ENCODE data around the gene ZNF664.

Gene ZNF664

DNA sequence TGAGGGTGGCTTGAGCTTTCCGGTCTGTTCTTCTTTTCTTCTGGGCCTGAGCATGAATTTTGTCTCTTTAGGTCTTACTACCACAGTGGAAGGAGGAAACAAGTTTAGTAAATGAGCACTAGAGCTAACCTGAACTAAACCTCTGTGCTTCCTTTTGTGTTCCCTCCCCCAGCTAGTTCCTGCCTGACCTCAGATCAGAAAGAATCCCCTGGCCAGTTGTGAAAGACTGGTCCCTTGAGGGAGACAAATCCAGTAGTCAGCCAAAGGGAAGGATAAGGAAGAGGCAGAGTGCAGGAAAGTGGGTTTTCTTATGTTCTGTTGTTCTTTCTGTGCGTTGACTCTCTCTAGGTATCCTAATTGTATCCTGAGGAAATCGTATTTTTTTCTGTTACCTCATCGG lies 17.5 kb downstream of the ZNF664 start:
- no peak for DNase-seq (ENCODE audit: low spot score)

DNA sequence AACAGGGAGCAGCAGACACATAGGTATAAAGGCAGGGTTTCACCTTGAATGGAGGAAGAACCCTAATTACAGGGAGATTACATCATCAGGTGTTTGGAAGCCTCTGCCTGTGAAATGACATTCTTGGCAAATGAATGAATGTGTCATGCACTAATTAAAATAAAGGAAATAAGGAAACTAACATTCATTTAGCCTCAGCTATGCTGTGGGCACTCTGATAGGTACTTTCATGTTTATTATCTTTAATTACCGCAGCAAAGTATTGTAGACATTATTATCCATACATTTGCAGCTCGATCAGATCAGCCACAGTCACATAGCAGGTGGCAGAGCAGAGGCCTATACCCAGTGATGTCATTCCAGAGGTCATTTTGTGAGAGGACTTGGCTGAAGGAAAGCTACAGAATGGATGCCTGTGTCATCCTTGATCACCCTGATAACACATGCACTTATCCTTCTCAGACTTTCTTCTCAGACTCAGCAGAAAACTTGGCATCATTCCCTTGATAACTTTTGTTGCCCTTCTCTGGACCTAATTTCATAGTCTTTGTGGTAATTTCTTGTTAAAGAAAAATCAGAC lies 18.4 kb downstream of the ZNF664 start:
- DNase-seq (ENCODE audit: low spot score), result no peak

GRCh38 chr12:123992118-123992825 lies 19.3 kb downstream of the ZNF664 start:
- DNase-seq (ENCODE audit: low spot score), result no peak

GRCh38 chr12:123995023-123995748 lies 22.2 kb downstream of the ZNF664 start:
- no peak for DNase-seq (ENCODE audit: low spot score)

- DNase-seq (ENCODE audit: low spot score), result peak; percentile 31
Measured at GRCh38 chr12:123996581-123996980, 23.6 kb downstream of the ZNF664 start.

DNA sequence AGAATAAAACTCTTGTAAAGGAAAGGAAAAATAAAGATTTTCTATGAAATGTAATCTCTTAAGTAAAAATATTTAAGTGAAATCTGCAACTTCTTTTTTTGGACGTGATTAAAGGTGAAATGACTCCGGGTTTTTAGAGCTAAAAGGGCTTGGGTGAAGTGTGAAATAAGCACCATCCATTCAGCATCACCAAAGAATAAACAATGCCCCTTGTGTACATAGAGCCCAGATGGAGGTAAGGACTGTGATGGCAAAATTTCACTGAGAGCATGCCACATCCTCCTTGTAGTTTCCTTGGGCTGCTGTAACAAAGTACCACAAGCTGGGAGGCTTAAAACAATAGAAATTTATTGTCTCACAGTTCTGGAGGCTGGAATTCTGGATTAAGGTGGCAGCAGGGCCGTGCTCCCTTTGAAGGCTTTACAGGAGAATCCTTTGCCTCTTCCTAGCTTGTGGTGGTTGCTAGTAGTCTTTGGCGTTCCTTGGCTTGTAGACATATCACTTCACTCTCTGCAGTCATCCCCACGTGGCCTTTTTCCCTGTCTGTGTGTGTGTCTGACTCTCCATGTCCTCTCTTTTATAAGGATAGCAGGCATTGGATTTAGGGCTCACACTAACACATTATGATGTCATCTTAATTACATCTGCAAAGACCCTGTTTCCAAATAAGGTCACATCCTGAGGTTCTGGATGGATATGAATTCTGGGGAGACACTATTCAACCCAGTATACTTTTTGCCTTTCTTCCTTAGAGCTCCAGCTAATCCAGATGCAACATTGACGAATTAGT lies 24.2 kb downstream of the ZNF664 start:
- no peak for DNase-seq (ENCODE audit: low spot score)

- DNase-seq (ENCODE audit: low spot score), result no peak
Measured at GRCh38 chr12:123997908-123998307, 24.9 kb downstream of the ZNF664 start.

DNA sequence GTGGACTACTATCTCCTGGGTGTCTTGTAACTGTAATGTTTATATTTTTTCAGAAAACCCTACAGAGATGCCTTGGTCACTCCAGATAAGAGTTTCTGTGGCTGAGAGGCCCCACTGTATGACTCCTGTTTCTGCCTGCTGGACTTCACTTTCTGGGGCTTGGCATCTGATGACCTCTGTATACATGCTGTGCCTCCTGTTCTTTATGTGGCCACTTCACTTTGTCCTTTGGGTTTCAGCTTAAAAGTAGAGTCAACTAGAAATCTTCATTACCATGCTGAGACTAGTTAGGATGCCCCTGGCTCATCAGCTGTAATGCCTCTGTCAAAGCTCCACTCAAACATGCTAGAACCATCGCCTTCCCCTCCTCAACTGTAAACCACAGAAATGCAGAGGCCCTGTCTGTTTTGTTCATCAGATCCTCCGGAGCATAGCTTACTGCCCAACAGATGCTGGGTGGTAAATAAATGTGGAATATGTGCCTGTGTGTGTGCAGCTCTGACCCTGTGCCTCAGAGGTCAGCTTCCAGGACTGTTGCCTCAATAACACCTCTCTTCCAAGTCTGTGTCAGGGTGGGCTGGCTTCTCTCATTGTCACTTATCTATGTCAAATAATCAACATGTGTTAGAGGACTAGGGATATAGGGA lies 25.5 kb downstream of the ZNF664 start:
- no peak for DNase-seq (ENCODE audit: low spot score)

- DNase-seq (ENCODE audit: low spot score), result no peak
Measured at GRCh38 chr12:123998991-123999359, 26.0 kb downstream of the ZNF664 start.

DNA sequence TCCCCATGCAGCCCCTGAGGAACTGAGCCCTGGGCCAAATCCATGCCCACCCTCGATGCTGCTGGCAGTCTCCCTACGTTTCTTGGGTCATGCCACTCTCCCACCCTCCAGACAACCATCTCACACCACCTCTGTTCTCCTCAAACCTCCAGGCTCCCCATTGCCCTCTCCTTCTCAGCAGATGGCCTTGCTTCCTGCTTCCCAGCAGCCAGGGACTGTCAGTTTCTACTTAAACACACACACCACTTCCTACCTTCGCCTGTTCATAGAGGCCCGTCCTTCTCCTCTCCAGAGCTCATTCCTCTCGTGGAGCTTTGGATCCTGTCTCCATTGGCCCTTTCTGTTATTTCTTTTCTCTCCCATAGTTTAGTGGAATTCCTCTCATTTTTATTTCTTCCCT lies 27.1 kb downstream of the ZNF664 start:
- DNase-seq (ENCODE audit: low spot score), result no peak

- no peak for DNase-seq (ENCODE audit: low spot score)
Measured at GRCh38 chr12:124001343-124001742, 28.3 kb downstream of the ZNF664 start.

DNA sequence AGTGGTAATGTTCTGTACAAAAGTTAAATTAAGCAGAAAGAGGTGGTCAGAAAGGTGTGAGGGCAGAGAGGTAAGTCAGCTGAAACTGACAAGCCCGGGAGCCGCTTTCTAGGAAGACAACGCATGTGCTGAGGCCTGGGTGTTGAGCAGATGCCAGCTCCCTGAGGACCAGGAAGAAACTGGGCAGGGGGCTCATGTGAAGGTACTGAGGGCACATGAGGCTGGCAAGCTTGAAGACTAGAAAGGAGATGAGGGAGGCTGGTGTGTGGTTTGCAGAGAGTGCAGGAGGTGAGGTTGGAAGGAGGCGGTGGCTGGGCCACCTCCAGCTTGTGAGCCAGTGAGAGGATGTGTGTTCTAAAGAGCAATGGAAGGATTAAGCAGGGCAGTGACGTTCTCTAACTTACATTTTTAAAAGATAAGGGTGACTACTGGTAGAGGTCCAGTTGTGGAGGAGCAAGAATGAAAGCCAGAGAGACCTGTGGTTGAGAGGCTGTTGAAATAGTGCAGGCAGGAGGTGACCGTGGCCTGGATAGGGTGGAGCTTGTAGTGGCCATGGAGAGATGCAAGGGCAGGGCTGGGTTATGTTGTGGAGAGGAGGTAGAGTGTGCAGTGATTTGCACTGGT lies 29.1 kb downstream of the ZNF664 start:
- DNase-seq (ENCODE audit: low spot score), result no peak

DNA sequence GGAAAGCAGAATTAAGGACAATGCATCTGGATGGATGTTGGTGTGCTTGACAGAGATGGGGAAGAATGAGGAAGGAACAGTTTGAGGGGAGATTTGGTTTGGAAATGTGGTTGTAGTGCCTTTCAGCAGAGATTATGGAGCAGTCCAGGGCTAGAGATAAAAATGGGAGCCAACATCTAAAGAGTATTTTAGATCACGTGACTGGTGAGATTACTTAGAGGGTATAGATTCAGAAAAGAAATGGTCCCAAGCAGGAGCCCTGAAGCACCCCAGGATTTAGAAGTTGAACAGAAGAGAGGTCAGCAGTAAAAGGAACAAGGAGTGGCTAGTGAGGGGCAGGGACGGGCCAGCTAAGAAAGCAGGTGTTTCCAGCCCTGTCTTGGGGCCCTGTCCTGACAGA lies 29.6 kb downstream of the ZNF664 start:
- no peak for DNase-seq (ENCODE audit: low spot score)

- DNase-seq (ENCODE audit: low spot score), result no peak
Measured at GRCh38 chr12:124004233-124004875, 31.3 kb downstream of the ZNF664 start.

GRCh38 chr12:124006085-124006845 lies 33.2 kb downstream of the ZNF664 start:
- no peak for DNase-seq (ENCODE audit: low spot score)

DNA sequence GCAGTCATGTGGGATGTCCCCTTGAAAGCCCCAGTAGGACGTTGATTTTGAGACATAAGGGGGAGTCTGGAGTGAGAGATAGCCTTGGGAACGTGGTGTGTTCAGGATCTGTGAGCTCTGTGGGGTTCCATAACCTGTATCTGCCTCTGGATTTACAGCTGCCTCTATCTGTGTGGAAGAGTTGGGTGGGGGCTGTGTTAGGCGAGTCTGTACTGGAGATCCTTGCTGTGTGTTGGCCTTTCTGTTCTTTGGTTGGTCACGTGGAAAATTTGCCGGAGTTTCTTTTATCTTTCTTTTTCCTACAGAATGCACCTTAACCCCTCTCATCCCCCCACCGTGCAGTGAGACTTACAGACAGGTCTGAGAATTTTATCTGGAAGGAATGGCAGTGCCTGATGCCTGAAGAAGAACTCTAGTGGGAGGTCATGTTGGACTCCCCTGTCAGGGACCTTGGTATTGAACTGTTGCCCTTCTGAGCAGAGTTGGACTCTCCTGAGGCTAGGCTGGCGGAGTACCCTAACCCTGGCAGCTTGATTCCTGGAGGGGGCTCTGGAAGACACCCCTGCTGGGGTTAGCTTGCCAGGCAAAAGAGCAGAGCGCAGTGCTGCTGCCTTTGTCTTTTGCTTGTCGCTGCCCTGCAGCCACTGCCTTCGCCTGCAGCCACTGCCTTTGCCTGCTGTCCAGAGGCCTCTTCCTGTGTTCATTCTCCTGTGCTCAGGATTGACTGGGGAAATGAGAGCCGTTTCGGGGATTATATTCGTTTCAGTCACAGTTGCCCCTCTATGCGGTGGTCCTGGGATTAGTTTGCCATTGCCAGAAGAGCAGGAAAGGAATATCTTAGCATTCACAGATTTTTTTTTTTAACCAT lies 34.1 kb downstream of the ZNF664 start:
- DNase-seq (ENCODE audit: low spot score), result no peak

GRCh38 chr12:124007826-124008570 lies 35.0 kb downstream of the ZNF664 start:
- no peak for DNase-seq (ENCODE audit: low spot score)

GRCh38 chr12:124008595-124008994 lies 35.6 kb downstream of the ZNF664 start:
- no peak for DNase-seq (ENCODE audit: low spot score)

GRCh38 chr12:124009781-124010180 lies 36.8 kb downstream of the ZNF664 start:
- no peak for DNase-seq (ENCODE audit: low spot score)
